ENCODE results near the gene PDE7B. TPM values are rescaled to one million over a fixed set of nuclear protein-coding genes. Genes with fewer than 3 reads are reported as not detected.
"Not testable (repeated sequence)": the region's sequence is repeated elsewhere in the genome, so short reads cannot be mapped to it uniquely, and the experiment has no call there.

The PDE7B gene
- total RNA-seq, 1 donor from 2014 or later: 4.4 TPM

DNA sequence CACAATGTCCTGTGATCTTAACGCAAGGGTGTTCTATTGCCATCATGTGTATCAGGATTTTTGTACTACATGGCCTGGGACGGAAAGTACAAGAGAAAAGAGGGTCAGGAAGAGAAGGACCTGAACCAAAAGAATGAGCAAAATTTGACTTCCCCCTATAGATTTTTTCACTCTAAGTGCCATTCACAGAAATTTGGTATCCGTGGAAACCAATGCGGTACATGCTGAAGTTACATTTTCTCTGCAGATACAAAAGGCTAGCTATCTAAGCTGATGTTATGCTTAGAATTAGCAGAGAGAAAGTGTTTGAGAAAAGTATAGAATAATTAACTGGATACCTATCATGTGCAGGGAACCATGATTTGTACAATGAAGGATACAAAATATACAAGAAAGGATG lies 12.4 kb upstream of the PDE7B start:
- DNase-seq (ENCODE audit: low spot score): no peak
- intact Hi-C loops (cut with DNase I): no loop called here

DNA sequence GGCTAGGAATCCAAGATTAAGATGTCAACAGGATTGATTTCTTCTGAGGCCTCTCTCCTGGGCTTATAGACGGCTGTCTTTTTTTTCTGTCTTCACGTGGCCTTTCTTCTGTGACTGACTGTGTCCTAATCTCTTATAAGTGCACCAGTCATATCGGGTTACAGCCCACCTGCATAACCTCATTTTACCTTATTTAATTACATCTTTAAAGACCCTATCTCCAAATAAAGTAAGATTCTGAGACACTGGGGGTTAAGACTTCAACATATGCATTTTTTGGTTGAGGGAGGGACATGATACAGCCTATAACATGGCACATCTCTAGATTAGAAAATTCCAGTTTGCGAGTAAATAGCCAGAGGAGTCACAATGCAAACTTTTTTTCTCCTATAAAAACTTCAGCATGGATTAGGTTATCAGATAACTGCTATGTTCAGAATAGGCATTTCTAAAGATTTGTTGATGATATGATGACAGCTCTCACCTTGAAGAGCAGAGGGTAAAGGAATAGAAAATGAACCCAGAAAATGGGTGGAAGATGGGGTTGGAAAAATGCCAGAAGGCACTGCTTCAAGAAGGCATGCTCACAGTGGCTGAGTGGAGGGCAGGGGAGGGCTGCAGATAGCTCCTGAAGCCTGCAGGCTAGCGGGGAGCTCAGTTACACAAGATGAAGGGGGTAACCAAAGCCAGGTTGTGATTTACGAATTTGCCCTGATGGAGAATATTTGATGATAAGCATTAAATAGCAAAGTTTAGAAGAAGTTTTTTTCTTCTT lies 8.7 kb upstream of the PDE7B start:
- no peak for DNase-seq (ENCODE audit: low spot score)
- intact Hi-C loops (cut with DNase I): no loop called here

DNA sequence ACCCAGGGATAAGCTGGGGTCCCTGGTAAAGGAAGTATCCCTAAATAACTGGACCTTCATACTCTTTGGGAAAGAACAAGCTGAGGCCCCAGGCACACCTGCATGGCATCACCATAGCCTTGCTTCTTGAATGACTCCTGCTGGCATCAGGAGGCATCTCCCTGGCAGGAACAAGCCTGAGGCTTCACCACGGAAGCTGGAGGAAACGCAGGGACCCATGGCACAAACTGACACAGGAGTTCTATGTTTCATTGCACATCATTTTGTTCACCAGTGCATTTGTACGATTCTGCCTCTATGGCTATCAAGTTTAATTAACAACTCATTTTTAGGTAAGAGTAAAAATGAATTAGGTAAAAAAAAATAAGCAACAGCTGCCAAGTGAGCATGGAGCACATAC lies 619 bp upstream of the PDE7B start:
- intact Hi-C loops (cut with DNase I): no loop called here
- DNase-seq (ENCODE audit: low spot score): no peak

DNA sequence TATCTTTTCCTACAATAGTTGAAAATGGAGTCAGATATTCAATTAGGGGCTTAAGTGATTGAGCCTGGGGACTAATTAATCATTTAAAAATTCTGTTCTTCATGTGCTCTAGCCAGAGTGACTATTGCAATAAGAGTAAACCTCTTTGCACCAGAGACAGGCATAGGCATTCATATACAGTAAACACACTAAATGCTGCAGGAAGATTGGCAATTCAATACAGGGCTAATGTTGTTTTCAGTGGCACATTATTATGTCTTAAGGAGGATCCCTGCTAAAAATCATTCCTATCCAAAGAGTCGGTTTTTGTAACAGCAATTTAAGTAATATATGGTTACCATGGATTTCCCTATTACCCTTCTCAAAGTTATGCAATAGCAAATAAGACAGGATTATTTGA lies 1.2 kb downstream of the PDE7B start:
- no peak for DNase-seq (ENCODE audit: low spot score)
- intact Hi-C loops (cut with DNase I): no loop called here

DNA sequence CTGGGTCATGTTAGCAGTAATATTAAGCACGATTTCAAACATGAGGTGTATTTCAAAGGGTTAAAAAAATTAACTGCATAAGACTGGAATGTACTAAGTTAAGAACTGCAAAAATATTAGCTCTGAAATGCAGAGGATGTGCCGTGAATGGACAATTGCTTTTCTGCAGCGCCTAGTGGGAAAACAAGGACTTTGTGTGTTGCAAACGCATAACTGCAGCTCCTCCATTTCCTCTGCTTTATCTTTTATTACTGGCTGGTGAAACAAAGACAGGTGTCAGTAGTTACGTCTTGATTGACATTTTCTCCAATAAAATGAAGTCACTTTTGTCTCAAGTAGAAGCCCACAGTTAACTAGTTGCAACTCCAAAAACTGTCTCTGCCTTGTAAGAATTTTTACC lies 1.7 kb downstream of the PDE7B start:
- DNase-seq (ENCODE audit: low spot score): no peak
- intact Hi-C loops (cut with DNase I): no loop called here

DNA sequence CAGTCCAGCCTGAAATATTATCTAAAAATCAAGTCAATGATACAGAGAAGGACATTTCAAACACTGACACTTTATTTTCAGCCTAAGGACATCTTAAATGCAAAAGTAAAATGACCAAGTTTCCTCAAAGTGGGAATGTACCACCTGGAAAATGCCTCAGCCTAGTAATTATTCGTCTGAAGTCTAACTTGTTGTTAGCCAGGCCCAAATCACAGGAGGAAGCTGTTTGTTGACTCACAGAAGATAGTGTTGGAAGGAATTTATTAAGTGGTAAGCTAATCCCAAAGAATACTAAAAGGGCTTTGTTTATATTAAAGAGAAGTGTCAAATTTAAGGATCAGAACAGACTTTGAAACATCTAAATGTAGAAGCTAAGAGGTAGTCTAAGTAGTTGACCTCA lies 2.5 kb downstream of the PDE7B start:
- intact Hi-C loops (cut with DNase I): no loop called here
- no peak for DNase-seq (ENCODE audit: low spot score)

DNA sequence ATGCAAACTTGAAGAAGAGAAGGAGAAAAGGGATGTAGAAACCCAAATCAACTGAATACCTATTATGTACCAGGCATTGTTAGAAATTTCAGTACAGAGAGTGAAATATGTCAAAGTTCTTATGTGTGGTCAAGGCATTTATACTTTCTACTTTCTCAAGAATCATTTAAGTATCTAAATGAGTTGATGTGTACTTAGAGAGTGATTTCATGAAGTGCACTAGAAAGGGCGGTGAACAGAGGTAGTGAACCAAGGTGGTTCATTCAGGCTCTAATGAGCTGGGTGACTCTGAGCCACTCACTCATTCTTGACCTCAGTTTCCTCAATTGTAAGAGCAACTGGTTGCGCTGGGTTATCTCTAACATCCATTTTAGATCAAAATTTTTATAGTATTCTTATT lies 3.3 kb downstream of the PDE7B start:
- DNase-seq (ENCODE audit: low spot score): no peak
- intact Hi-C loops (cut with DNase I): no loop called here

DNA sequence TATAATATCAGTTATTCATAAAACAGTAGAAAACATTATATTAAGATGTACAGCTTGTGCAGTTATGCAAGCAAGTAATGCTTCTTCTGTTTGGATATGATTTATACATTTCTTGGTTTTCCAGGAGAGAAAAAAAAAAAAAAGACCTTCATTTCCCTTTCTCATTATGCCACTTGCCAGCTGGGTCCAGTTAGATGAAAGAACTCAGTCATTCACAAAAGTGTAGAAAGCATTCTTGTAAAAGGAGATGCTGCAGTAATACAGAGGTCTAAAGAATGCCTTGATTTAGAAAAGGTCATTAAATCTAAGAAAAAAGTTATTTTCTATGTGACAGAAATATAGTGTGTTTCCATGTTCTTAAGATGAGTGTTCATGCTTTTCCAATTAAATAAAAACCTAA lies 7.4 kb downstream of the PDE7B start:
- intact Hi-C loops (cut with DNase I): no loop called here
- no peak for DNase-seq (ENCODE audit: low spot score)

DNA sequence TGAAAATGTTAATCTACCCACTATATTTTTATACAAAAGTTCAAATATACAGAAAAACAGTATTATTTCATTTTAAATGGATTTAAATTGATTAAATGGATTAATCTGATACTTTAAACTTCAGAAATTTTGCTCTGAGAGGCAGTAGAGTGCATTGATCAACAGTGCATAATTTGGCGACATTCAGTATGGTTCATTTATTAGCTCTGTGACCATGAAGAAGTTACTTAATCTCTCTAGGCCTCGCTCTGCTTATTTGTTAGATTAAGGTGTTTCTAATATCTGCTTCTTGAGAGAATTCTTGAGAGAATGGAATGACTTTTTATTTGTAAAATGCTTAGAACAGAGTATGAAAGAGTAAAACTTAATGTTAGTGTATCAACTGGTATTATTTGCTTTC lies 8.9 kb downstream of the PDE7B start:
- no peak for DNase-seq (ENCODE audit: low spot score)
- intact Hi-C loops (cut with DNase I): no loop called here

DNA sequence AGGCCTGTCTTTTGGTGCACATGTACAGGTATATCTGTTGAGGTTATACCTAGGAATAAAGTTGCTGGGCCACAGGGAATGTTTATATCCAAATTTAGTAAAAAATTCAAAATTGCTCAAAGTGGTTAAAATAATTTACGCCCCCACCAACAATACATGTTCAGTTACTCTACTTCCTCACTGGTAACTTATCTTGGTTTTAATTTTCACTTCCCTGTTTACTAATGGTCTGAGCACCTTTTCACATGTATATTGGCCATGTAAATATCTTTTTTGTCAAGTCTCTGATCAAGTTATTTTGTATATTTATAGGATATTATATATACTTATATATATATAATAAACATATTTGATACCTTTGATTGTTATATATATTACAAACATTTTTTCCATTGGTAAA lies 9.7 kb downstream of the PDE7B start:
- no peak for DNase-seq (ENCODE audit: low spot score)
- intact Hi-C loops (cut with DNase I): no loop called here

DNA sequence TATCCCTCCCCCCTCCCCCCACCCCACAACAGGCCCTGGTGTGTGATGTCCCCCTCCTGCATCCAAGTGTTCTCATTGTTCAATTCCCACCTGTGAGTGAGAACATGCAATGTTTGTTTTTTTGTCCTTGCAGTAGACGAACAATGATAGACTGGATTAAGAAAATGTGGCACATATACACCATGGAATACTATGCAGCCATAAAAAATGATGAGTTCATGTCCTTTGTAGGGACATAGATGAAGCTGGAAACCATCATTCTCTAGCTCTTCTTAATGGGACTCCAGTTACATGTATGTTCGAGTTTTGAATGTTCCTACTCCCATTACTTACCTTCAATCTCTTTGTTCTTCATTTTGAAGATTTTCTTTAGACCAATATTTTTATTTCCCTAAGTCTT lies 13.4 kb downstream of the PDE7B start:
- DNase-seq (ENCODE audit: low spot score); intact Hi-C loops (cut with DNase I): not testable (repeated sequence)

DNA sequence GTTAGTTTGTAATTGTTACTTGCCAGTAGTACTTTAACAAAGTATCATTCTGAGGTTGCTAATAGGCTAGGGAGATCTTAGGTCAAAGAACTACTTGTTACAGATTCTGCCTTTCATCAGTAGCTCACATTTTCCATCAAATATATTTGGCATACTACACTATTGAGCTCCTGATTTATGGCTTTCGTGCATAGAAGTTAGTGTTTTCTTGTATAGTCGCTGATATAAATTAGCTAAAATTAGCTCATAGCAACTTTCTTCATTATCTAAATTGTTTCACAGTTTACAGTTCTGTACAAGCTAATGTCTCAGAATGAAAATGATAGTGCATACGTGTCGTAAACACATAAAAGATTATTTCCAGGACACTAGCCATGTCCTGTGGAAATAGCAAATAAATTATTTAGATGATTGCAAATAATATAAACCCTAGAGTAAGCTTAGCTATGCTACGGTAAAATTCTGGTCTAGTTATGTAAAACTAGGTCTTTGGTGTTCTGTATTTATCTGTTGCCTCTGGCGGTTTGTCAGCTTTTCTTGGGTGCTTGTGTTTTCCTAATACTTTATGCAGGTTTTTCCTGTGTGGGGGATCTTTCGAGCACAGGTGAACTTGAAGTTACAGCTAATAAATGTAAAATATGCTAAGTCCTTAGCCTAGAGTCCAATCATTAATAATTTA lies 15.1 kb downstream of the PDE7B start:
- DNase-seq (ENCODE audit: low spot score): no peak
- intact Hi-C loops (cut with DNase I): no loop called here

DNA sequence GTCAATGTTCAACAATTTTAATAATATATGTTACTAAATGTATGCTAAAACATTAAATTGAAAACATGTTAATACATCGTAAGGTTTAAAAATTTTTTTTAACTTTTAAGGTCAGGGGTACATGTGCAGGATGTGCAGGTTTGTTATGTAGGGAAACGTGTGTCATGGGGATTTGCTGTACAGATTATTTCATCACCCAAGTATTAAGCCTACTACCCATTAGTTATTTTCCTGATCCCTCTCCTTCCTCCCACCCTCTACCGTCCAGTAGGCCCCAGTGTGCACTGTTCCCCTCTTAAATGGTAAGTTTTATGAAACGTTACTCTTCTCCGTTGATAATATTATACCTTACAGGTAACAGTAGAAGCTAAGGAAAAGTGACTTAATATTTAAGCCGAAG lies 15.8 kb downstream of the PDE7B start:
- intact Hi-C loops (cut with DNase I): no loop called here
- DNase-seq (ENCODE audit: low spot score): no peak

DNA sequence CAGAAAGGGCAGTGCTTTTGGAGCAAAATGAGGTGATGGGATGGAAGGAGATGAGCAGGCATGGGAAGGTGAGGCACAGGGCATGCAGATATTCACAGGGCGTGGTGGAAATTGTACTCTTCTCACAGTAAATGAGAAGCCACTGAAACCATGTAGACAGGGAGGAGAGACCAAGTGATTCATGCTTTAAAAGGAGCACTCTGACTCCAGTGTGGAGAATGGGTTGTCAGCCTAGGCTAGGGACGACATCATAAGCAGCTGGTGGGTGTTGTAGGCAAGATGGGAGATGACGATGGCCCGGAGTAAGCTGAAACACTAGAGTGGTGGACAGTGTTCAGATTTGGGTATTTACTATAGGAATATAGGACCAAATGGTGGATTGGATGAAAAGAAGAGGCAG lies 18.4 kb downstream of the PDE7B start:
- no peak for DNase-seq (ENCODE audit: low spot score)
- intact Hi-C loops (cut with DNase I): no loop called here

DNA sequence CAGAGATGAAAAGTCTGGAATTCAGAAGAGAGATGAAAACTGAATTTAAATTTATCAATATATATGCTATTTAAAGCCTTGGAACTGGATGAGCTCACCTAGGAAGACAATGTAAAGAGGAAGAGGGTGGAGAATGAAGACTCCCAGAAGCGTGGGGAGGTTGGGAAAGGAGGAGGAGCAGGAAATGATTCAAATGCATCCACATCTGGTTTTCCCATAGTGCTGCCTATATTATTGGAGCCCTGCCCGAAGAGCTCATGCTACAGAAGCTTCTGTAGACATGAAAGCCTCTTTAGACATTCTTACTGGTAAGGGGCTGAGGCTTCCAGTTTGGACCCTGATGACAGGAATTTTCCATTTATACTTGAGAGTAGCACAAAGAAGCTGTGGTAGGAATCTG lies 19.2 kb downstream of the PDE7B start:
- intact Hi-C loops (cut with DNase I): no loop called here

DNA sequence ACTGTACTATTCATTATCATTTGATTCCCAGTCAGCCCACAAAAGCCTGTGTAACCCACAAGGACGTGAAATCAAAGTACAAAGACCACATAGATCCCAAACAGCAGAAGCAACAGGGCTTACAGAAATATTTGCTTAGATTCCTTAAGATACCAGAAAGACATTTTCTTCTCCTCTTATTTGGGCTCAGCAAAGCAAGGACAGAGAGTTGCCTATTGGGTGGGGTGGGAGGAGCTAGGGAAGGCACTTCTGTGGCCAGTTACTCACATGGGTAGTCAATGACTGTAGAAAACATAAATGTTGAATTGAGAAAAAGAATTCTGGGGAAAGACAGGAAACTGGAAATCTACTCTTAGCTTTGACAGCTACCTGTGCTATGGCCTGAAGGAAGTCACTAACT lies 19.8 kb downstream of the PDE7B start:
- intact Hi-C loops (cut with DNase I): no loop called here
- no peak for DNase-seq (ENCODE audit: low spot score)

More for the DNA sequence above, 19.2 kb downstream of the PDE7B start:
- DNase-seq (ENCODE audit: low spot score): no peak

DNA sequence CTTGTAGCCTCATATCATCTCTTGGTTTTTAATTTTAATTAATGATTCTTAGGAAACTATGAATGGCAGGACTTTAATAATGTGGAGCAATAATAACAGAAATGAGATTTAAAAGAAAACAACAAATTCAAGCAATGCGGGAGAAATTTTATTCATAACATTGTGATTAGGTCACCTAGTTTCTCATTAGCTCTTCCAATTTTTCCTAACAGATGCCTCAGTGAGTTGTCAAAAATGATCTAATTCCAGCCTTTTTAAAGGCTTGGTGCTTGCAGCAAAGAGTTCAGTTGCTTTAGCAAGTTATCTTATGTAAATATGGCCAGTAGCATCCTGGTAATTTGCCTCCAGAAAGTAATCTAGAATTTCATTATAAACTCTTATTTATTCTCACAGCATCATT lies 20.4 kb downstream of the PDE7B start:
- intact Hi-C loops (cut with DNase I): no loop called here
- no peak for DNase-seq (ENCODE audit: low spot score)

DNA sequence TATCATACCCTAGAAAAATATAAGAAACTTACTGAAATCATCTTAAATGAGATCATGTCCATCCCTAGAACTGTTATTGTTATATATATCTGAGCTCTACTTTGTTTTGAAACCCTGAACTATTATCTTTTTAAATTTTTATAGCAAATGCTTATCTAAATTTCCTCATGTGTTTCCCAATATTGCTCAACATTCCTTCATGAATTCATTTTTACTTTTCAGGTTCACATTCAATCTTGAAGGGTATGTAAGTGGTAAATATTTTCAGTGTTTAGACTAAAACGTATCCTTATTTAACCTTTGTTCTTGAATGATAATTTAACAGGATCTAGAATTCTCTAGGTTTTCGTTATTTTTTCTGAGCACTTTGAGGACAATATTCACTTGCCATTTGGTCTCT lies 23.9 kb downstream of the PDE7B start:
- intact Hi-C loops (cut with DNase I): no loop called here
- DNase-seq (ENCODE audit: low spot score): no peak

DNA sequence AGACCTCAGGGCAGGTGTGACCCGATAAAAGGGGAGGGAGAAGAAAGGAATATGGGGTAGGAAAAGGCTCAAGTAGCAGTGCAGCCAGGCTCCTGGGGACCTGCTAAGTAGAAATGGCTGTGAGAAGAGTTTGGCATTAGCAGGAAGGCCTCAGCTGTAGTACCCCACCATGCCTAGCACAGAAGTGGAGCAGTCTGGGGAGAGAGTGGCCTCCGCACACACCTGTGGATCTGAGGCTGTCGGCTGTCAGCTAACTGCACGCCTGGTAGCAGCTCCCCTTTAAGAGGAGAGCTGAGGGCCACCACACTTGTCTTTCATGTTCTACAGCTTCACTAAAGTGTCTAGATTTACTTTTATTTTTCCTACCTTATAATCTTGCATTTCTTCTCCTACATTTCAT lies 24.6 kb downstream of the PDE7B start:
- intact Hi-C loops (cut with DNase I): no loop called here
- DNase-seq (ENCODE audit: low spot score): no peak

DNA sequence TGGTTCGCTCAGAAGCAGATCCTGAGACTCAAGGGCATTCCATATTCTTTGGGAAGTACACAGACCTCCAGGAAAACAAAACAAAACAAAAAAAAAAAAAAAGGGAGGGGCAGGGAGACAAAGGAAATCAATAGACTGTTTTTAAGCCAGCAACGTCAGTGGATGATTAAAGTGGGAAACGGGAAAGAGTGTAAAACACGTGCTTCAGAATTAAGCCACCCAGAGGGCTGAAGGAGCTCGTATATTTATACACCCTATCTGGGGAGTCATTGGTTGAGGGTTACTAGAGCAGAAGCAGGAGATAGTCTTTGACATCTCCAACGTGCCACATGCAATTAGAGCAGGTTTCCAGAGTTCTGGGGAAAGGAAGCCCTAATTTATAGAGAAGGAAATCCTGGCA lies 26.2 kb downstream of the PDE7B start:
- intact Hi-C loops (cut with DNase I): no loop called here
- DNase-seq (ENCODE audit: low spot score): no peak
